ENCODE data around the gene IL26.

DNA sequence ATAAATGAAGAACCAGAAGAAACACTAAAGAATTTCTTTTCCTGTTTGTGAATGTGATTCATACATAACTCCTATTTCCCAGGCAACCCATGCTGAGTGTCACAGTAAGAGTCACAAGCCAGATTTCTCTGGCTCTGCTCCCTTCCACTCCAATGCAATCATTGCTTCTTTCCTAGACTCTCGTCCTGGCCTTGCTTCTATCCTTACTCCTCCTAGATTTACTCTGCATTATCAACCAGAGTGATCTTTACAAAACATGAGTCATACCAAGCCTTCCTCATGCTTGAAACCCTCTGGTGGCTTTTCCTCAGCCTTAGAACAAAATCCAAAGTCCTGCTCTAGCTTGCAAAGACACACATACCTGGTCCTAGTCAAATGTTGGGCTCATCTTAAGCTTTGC is 14.5 kb upstream of the IL26 start:
- TF ChIP-seq, protein P1, sequence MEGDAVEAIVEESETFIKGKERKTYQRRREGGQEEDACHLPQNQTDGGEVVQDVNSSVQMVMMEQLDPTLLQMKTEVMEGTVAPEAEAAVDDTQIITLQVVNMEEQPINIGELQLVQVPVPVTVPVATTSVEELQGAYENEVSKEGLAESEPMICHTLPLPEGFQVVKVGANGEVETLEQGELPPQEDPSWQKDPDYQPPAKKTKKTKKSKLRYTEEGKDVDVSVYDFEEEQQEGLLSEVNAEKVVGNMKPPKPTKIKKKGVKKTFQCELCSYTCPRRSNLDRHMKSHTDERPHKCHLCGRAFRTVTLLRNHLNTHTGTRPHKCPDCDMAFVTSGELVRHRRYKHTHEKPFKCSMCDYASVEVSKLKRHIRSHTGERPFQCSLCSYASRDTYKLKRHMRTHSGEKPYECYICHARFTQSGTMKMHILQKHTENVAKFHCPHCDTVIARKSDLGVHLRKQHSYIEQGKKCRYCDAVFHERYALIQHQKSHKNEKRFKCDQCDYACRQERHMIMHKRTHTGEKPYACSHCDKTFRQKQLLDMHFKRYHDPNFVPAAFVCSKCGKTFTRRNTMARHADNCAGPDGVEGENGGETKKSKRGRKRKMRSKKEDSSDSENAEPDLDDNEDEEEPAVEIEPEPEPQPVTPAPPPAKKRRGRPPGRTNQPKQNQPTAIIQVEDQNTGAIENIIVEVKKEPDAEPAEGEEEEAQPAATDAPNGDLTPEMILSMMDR (optimal IDR thresholded peaks at IDR 0.05 in 1 of 3, IDR thresholded peaks at IDR 0.05 in 1 of 3, conservative IDR thresholded peaks at IDR 0.05 in 1 of 3; ENCODE audit: extremely low read depth in 1 of 3, insufficient read depth in 2 of 3, low read length in 3 of 3) = no peak
- TF ChIP-seq EZH2 (IDR thresholded peaks at IDR 0.05; ENCODE audit: low read length) = no peak
